ENCODE data around the gene L3MBTL4.

The L3MBTL4 gene

DNA sequence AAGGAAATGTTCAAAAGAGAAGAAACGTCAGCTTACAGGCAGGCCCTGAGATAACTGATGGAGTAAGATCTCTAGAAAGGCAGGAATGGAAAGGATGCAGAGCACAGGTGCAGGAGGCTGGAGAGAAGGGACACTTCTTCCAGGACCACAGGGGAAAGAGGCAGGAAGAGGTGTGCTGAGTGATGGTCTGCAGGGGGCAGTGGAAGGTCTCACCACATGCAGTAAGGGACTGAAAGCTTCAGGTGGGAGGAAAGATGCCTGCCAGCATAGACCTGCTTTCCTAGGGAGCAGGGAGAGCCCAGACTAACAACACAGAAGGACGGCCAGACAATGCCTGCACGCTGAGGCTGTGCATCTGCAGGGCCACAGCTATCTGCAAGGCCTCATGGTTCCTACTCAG lies 156.8 kb downstream of the L3MBTL4 start:
- H3K4me3 ChIP-seq (ENCODE audit: low read depth, low read length), result no peak overlapping the region
- TF ChIP-seq, protein P1, sequence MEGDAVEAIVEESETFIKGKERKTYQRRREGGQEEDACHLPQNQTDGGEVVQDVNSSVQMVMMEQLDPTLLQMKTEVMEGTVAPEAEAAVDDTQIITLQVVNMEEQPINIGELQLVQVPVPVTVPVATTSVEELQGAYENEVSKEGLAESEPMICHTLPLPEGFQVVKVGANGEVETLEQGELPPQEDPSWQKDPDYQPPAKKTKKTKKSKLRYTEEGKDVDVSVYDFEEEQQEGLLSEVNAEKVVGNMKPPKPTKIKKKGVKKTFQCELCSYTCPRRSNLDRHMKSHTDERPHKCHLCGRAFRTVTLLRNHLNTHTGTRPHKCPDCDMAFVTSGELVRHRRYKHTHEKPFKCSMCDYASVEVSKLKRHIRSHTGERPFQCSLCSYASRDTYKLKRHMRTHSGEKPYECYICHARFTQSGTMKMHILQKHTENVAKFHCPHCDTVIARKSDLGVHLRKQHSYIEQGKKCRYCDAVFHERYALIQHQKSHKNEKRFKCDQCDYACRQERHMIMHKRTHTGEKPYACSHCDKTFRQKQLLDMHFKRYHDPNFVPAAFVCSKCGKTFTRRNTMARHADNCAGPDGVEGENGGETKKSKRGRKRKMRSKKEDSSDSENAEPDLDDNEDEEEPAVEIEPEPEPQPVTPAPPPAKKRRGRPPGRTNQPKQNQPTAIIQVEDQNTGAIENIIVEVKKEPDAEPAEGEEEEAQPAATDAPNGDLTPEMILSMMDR (IDR thresholded peaks at IDR 0.05; ENCODE audit: borderline replicate concordance, insufficient read depth, low read depth, low read length), result no peak

DNA sequence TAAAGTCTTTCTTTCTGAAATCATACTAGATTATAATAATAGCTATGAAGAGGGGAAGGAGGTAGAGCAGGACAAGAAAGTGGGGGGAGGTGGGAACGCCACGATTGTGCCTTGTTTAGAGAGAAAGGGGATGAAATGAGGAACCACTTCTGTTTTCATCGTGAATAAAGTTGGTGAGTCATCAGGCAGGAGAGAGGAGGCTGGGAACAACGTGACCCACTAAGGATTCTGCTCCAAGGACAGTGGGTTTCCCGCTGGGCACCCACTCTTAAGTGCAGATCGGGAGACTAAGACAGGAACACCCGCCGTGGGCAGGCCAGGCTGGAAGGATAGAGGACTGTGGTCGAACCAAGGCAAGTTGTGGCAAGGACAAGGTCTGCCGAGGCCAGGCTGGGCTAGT lies 158.2 kb downstream of the L3MBTL4 start:
- TF ChIP-seq, protein P1 (IDR thresholded peaks at IDR 0.05; ENCODE audit: borderline replicate concordance, insufficient read depth, low read depth, low read length), result no peak
- H3K4me3 ChIP-seq (ENCODE audit: low read depth, low read length), result no peak overlapping the region

DNA sequence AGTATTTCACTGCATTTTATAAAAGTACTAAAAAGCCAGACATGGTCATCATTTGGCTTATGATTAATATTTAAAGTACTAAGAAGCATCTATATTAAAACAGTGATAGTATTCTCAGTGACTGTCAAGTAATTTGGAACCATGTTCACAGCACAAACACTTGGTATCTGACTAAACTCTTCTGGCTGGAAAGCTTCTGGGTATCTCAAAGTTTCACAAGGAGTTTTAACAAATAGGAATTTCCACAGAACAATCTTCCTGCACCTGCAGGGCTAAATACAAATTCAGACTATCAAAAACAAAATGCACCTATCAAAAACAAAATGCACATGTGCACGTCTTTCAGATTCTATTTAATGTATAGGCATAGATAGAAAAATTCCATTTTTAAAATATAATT lies 158.8 kb downstream of the L3MBTL4 start:
- TF ChIP-seq, protein P1 (IDR thresholded peaks at IDR 0.05; ENCODE audit: borderline replicate concordance, insufficient read depth, low read depth, low read length), result no peak
- H3K4me3 ChIP-seq (ENCODE audit: low read depth, low read length), result no peak overlapping the region

- TF ChIP-seq, protein P1 (IDR thresholded peaks at IDR 0.05; ENCODE audit: borderline replicate concordance, insufficient read depth, low read depth, low read length), result no peak
- no peak overlapping the region for H3K4me3 ChIP-seq (ENCODE audit: low read depth, low read length)
These were observed 159.5 kb downstream of the L3MBTL4 start for GRCh38 chr18:6255116-6255705.

DNA sequence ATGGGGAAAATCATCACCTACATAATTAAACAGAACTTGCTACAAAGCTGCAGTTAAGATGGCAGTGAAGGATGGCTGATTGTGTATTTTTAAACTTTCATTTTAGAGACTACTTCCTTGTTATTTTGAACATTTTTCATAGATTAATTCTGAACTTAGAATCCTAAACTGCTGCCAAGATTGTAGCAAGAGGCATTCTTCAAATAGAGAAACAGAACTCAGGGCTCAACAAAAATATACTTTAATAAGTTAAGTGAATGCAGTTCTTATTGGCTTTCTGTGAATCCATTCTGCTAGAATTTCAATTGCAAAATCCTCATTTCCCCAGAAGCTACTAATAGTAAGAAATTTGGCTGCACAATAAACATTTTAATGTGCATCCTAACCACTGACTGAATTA lies 160.3 kb downstream of the L3MBTL4 start:
- no peak overlapping the region for H3K4me3 ChIP-seq (ENCODE audit: low read depth, low read length)
- TF ChIP-seq, protein P1 (IDR thresholded peaks at IDR 0.05; ENCODE audit: borderline replicate concordance, insufficient read depth, low read depth, low read length), result no peak

GRCh38 chr18:6251084-6251483 lies 163.6 kb downstream of the L3MBTL4 start:
- TF ChIP-seq, protein P1 (IDR thresholded peaks at IDR 0.05; ENCODE audit: borderline replicate concordance, insufficient read depth, low read depth, low read length), result no peak
- no peak overlapping the region for H3K4me3 ChIP-seq (ENCODE audit: low read depth, low read length)

DNA sequence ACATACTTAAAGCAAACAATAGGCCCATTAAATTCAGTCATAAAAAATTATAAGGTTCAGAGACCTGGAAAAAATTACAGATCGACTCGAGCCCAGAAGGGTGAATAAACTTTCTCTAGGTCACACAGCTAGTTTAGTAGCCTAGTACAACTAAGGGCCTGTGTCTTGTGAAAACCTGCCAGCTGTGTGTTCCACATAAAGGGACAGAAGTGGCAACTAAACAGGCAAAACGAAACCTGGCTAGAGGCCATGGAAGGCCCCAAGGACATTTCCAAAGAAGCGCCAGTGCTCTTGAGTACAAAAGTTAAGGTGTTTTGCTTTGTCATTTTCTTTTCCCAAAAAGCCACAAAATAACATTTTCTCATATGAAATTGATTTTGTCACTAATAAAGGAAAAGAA lies 164.9 kb downstream of the L3MBTL4 start:
- TF ChIP-seq, protein P1 (IDR thresholded peaks at IDR 0.05; ENCODE audit: borderline replicate concordance, insufficient read depth, low read depth, low read length), result no peak

More for the DNA sequence above, 164.9 kb downstream of the L3MBTL4 start:
- no peak overlapping the region for H3K4me3 ChIP-seq (ENCODE audit: low read depth, low read length)
